Hindlimb muscle (tissue), 1 donor: ENCODE results near the gene GALC. TPM values are rescaled to one million over a fixed set of nuclear protein-coding genes. Genes with fewer than 3 reads are reported as not detected.

ENCODE experiments used
- DNase-seq: peaks from one replicate; pipeline ENCODE4 v3.0.0-alpha.2; 2013
- polyA plus RNA-seq: library from polyadenylated mRNA; unstranded; fragments of 120-200 nt; gene quantifications from one replicate; pipeline ENCODE4 v1.2.1, GENCODE V29; 2013; ENCODE audit not compliant: insufficient read length

The GALC gene
- polyA plus RNA-seq, 1 donor = 21.4 TPM

- DNase-seq = no peak
Measured at GRCh38 chr14:88005978-88006851, 13.2 kb upstream of the GALC start.

- DNase-seq = no peak
Measured at GRCh38 chr14:88005050-88005481, 12.1 kb upstream of the GALC start, which contains the start of gene GPR65. TSS of gene GPR65 (plus strand) at chr14:88005135. CDS start at chr14:88010848, 5,713 bp downstream.

GRCh38 chr14:88004506-88005036, 11.6 kb upstream of the GALC start:
- no peak for DNase-seq

GRCh38 chr14:88003425-88003824, 10.4 kb upstream of the GALC start:
- no peak for DNase-seq

- no peak for DNase-seq
Measured at GRCh38 chr14:88002421-88003075, 9.6 kb upstream of the GALC start.

GRCh38 chr14:87999277-87999676, 6.3 kb upstream of the GALC start:
- no peak for DNase-seq

- DNase-seq = no peak
Measured at GRCh38 chr14:87998482-87998881, 5.5 kb upstream of the GALC start.

- DNase-seq = no peak
Measured at GRCh38 chr14:87996291-87996592, 3.3 kb upstream of the GALC start.

- no peak for DNase-seq
Measured at GRCh38 chr14:87995500-87996290, 2.7 kb upstream of the GALC start.

- no peak for DNase-seq
Measured at GRCh38 chr14:87994974-87995373, 2.0 kb upstream of the GALC start.

- DNase-seq = peak; percentile 40
Measured at GRCh38 chr14:87992346-87992717, 650 bp downstream of the GALC start.

GRCh38 chr14:87990682-87991081, 2.3 kb downstream of the GALC start:
- no peak for DNase-seq

GRCh38 chr14:87989956-87990299, 3.1 kb downstream of the GALC start:
- no peak for DNase-seq

GRCh38 chr14:87989221-87989955, 3.6 kb downstream of the GALC start:
- no peak for DNase-seq

GRCh38 chr14:87979689-87980088, 13.3 kb downstream of the GALC start:
- no peak for DNase-seq

- DNase-seq = no peak
Measured at GRCh38 chr14:87975636-87976035, 17.3 kb downstream of the GALC start.

GRCh38 chr14:87971010-87971409, 22.0 kb downstream of the GALC start:
- no peak for DNase-seq

- no peak for DNase-seq
Measured at GRCh38 chr14:87967496-87967895, 25.5 kb downstream of the GALC start.

- no peak for DNase-seq
Measured at GRCh38 chr14:87966816-87967215, 26.2 kb downstream of the GALC start.

GRCh38 chr14:87961246-87961645, 31.7 kb downstream of the GALC start:
- no peak for DNase-seq

GRCh38 chr14:87960013-87960787, 32.8 kb downstream of the GALC start:
- DNase-seq = no peak

- no peak for DNase-seq
Measured at GRCh38 chr14:87955501-87955900, 37.5 kb downstream of the GALC start.
